ENCODE data around the gene HAS3. TPM values are rescaled to one million over a fixed set of nuclear protein-coding genes. Genes with fewer than 3 reads are reported as not detected.

HAS3 gene
- total RNA-seq, 1 donor, result 0.84 TPM

DNA sequence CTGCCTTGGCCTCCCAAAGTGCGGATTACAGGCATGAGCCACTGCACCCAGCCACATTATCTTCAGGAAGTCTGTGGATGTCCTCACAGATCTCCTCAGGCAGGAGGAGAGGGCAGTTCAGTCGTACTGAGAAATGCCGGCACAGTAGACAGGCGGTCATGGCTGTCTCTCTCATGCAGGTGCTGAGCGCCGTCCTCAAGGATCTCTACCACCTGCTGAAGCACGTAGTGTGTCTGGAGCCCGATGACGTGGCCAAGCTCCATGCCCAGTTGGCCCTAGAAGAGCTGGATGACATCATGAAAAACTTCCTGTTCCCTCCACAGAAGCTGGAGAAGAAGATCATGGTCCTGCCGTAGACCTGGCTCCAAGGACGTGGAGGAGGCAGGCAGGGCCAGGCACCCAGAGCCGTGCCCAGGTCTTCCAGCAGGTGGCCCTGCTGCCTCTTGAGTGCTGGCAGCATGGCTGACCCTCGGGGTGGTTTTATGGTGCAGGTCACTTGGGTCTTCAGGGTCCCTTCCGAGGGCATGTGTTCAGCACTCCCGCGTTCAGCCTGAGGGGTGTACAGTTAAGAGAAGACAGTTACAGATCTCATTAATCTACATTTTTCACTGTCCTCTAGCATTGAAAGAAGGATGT, 22.0 kb upstream of the HAS3 start:
- H3K9me3 ChIP-seq (ENCODE audit: low read depth, low read length), result no peaks in the 10 kb centered on the region
- no peaks in the 10 kb centered on the region for H3K27me3 ChIP-seq (ENCODE audit: insufficient read depth, low read length)
- no peaks in the 10 kb centered on the region for H3K4me1 ChIP-seq (ENCODE audit: insufficient read depth, low read length)
- H3K4me3 ChIP-seq (ENCODE audit: low read length), result no peak overlapping the region

DNA sequence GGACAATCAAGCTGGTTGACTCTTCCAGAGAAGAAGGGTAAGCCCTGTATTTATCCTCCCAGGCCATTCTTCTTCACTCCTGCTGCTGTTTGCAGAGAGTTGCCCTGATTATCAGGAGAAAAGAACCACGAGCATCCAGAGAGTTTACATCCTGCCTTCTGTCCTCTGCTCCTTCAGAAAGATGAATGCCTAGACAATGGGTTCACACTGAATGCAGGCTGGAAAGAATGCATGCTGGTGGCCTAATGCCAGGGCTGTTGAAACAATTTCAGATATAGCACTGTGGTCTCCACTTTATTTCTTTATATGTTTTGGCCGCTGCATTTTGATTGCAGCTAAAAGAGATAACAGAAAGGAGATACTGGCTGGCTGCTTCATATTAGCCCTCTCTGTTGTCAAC, 21.2 kb upstream of the HAS3 start:
- no peak overlapping the region for H3K4me3 ChIP-seq (ENCODE audit: low read length)
- H3K4me1 ChIP-seq (ENCODE audit: insufficient read depth, low read length), result peaks cover 5% of the 10 kb centered on the region
- no peaks in the 10 kb centered on the region for H3K27me3 ChIP-seq (ENCODE audit: insufficient read depth, low read length)
- no peaks in the 10 kb centered on the region for H3K9me3 ChIP-seq (ENCODE audit: low read depth, low read length)

DNA sequence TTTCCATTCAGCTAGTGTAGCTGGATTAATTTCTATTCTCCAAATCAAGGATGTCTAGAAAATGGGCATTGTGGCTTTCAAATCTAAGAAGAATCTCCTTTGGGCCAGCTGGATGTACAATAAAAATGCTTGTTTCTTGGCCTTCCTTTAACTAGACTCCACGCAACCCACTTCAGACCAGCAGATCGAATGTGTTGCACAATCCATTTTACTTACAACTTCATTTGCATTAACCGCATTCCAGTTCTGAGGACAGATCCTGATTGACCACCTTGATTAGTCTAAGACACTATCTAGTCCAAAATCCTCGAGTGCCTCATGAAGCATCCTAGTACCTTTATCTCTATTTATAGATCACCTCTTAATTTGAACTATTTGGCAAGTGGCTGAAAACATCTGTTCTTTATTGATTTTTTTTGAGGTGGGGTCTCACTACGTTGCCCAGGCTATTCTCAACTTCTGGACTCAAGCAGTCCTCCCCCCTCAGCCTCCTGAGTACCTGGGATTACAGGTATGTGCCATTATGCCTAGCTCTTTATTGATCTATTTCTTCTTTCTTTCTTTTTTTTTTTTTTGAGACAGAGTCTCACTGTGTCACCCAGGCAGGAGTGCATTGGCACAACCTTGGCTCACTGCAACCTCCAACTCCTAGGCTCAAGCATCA, 20.3 kb upstream of the HAS3 start:
- no peaks in the 10 kb centered on the region for H3K27me3 ChIP-seq (ENCODE audit: insufficient read depth, low read length)
- H3K9me3 ChIP-seq (ENCODE audit: low read depth, low read length), result no peaks in the 10 kb centered on the region
- H3K4me3 ChIP-seq (ENCODE audit: low read length), result no peak overlapping the region
- peaks cover 10% of the 10 kb centered on the region for H3K4me1 ChIP-seq (ENCODE audit: insufficient read depth, low read length)

DNA sequence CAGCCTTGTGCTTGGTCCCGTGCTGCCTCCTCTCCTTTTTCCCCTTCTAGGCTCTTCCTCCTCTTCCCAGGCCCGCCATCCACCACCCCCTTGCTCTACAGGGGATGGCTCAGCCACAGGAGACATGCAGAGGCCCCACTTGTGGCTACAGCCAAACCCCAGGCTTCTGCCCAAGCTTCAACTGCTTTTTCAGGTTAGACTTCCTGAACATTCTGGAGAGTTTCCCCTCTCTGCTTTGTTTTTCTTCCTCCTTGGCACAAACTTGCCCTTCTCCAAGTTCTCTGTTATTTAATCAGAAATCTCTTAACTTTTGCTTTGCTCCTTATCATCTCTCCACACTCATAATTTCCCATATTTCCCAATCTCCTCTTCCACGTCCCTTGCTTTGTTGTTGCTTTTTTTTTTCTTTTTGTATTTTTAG, 18.3 kb upstream of the HAS3 start:
- H3K27me3 ChIP-seq (ENCODE audit: insufficient read depth, low read length), result no peaks in the 10 kb centered on the region

DNA sequence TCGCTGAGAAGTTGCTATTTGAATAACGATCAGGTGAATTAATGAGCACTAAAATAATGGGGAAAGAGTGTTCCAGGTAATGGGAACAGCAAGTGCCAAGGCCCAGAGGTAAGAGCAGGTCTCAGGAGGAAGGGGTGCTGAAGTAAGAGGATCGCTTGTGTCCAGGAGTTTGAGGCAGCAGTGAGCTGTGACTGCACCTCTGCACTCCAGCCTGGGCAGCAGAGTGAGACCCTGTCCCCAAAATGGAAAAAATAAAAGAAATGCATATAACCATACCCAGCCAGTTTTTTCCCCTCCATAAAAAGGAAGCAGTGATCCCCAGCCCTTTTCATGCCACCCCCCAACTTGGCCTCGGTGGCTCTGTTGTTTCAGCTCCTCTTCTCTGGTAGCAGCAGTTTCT, 16.8 kb upstream of the HAS3 start:
- no peaks in the 10 kb centered on the region for H3K9me3 ChIP-seq (ENCODE audit: low read depth, low read length)
- no peaks in the 10 kb centered on the region for H3K27me3 ChIP-seq (ENCODE audit: insufficient read depth, low read length)
- peaks cover 10% of the 10 kb centered on the region for H3K4me1 ChIP-seq (ENCODE audit: insufficient read depth, low read length)
- no peak overlapping the region for H3K4me3 ChIP-seq (ENCODE audit: low read length)

More for the DNA sequence above, 18.3 kb upstream of the HAS3 start:
- no peak overlapping the region for H3K4me3 ChIP-seq (ENCODE audit: low read length)
- no peaks in the 10 kb centered on the region for H3K9me3 ChIP-seq (ENCODE audit: low read depth, low read length)
- H3K4me1 ChIP-seq (ENCODE audit: insufficient read depth, low read length), result peaks cover 10% of the 10 kb centered on the region

DNA sequence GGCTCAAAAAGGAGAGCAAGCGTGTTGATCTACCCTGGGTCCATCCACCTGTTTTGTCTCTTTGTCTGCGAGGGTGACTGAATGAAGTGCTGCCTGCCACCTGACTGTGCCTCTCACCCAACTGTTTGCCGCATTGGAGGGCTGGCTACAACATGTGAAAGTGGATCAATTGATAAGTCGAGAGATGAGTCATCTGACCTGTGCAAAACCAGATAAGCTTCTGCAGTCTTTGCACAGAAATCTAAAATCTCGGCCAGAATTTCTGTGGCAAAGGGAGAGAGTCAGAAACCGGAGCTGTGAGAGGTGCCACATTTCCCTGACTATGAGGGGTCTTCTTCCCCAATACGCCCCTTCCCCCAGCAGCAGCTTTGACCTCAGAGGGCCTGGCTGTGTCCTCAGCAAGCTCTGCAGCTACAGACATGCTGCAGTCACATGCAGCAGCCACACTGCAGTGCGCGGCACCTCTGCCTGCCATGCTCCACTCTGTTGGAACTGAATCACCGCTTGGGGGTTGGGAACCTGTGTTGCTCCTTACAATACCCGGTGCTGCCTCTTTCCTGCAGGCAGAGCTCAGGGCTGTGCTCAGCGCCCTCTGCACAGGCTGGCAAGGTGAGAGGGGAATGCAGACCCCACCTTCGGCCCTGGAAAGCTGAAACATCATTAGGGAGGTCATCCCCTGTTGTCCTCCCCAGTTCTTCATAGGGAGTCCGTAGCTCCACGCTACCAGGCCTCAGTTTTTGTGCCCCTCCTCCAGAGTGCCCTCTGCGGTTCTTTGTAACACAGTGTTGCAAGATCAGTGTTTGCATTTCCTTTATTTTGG, 16.2 kb upstream of the HAS3 start:
- Histone ChIP-seq H3K4me1 (ENCODE audit: insufficient read depth, low read length) (peaks cover 10% of the 10 kb centered on the region), H3K4me3 (ENCODE audit: low read length) (no peak overlapping the region), H3K9me3 (ENCODE audit: low read depth, low read length) (no peaks in the 10 kb centered on the region), H3K27me3 (ENCODE audit: insufficient read depth, low read length) (no peaks in the 10 kb centered on the region)

DNA sequence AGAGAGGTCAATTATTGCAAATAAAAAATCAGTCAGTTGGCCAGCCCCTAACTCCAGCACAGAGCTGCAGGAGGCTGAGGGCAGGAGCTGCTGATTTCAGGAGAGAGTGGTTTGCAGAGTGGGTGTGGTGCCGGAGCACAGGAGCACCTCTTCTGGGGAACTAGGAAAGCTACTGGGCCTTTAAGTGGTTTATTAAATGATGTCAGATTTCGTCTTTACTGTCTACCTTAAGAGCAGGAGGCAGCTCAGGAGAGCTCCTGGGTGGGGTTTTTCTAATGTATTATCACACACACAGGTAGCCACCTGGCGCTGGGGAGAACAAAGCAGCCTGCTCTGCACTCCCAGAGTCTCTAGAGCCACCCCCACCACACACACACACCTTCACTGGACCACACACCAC, 11.5 kb upstream of the HAS3 start:
- Histone ChIP-seq H3K27me3 (ENCODE audit: insufficient read depth, low read length) (no peaks in the 10 kb centered on the region), H3K4me1 (ENCODE audit: insufficient read depth, low read length) (peaks cover 9% of the 10 kb centered on the region), H3K4me3 (ENCODE audit: low read length) (no peak overlapping the region), H3K9me3 (ENCODE audit: low read depth, low read length) (no peaks in the 10 kb centered on the region)

DNA sequence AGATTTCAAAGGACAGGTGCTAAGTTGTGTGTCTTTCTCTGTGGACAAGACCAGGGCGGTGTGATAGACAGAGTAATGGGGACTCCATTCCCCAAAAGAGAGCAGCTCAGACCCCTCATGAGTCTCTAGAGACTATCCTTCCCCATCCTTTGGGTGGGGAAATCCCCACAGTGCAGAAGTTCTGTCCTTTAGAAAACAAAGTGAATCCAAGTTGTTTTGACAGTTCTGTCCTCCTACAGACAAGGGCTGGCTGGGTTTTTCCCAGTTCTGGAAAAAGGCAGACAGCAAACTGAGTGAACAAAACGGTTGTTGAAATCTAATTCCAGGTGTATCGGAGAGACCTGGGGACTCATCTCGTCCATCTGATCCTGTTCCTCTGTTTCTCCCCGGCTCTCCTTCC, 11.0 kb upstream of the HAS3 start:
- Histone ChIP-seq H3K4me1 (ENCODE audit: insufficient read depth, low read length) (peaks cover 3% of the 10 kb centered on the region), H3K4me3 (ENCODE audit: low read length) (no peak overlapping the region), H3K9me3 (ENCODE audit: low read depth, low read length) (no peaks in the 10 kb centered on the region), H3K27me3 (ENCODE audit: insufficient read depth, low read length) (no peaks in the 10 kb centered on the region)

DNA sequence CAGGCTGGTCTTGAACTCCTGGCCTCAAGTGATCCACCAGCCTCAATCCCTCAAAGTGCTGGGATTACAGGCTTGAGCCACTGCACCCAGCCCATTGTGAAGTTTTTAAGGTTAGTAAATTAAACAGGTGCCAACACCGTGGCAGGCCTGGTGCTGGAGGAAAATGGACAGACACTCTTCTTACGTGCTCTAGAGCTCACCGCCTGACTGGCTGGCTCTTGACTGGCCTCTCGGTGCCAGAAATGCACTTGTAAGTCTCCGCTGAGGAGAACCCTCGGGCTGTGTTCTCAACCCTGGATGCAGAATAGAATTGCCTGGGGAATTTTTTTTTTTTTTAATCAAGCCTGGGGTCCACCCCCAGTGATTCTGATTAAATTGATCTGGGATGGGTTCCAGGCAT, 10.3 kb upstream of the HAS3 start:
- H3K4me1 ChIP-seq (ENCODE audit: insufficient read depth, low read length), result no peaks in the 10 kb centered on the region

DNA sequence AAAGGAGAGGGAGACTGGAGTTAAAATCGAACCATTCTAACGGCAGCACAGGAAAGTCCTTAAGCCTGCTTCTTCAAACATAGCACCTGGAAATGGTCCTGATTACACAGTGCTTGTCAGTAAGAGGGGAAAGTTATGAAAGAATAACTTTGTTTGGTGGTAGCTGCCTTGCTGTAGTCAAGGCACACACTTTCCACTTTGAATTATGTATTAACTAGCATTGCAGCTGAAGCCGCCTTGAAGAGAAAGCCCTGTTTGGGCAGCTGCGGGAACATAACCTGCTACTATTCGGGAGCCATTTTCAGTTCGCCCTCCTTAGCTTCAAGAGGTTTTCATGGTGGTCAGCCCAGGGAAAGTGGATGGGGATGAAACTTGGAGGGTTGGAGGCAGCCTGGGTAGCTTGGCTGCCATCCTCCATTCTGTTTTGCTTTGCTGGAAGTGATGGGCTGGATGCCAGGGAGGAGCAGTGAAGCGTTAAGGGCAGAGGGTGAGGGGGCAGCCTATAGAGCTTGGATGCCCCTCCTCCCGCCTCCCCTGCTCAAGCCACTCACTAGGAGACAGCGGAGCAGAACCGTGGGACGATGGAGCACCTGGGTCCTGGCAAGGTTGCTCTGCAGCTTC, 5.3 kb upstream of the HAS3 start:
- no peak overlapping the region for H3K4me3 ChIP-seq (ENCODE audit: low read length)
- no peaks in the 10 kb centered on the region for H3K9me3 ChIP-seq (ENCODE audit: low read depth, low read length)
- peaks cover under 1% of the 10 kb centered on the region for H3K4me1 ChIP-seq (ENCODE audit: insufficient read depth, low read length)
- H3K27me3 ChIP-seq (ENCODE audit: insufficient read depth, low read length), result peaks cover 11% of the 10 kb centered on the region

More for the DNA sequence above, 10.3 kb upstream of the HAS3 start:
- Histone ChIP-seq H3K9me3 (ENCODE audit: low read depth, low read length) (no peaks in the 10 kb centered on the region), H3K27me3 (ENCODE audit: insufficient read depth, low read length) (no peaks in the 10 kb centered on the region), H3K4me3 (ENCODE audit: low read length) (no peak overlapping the region)

DNA sequence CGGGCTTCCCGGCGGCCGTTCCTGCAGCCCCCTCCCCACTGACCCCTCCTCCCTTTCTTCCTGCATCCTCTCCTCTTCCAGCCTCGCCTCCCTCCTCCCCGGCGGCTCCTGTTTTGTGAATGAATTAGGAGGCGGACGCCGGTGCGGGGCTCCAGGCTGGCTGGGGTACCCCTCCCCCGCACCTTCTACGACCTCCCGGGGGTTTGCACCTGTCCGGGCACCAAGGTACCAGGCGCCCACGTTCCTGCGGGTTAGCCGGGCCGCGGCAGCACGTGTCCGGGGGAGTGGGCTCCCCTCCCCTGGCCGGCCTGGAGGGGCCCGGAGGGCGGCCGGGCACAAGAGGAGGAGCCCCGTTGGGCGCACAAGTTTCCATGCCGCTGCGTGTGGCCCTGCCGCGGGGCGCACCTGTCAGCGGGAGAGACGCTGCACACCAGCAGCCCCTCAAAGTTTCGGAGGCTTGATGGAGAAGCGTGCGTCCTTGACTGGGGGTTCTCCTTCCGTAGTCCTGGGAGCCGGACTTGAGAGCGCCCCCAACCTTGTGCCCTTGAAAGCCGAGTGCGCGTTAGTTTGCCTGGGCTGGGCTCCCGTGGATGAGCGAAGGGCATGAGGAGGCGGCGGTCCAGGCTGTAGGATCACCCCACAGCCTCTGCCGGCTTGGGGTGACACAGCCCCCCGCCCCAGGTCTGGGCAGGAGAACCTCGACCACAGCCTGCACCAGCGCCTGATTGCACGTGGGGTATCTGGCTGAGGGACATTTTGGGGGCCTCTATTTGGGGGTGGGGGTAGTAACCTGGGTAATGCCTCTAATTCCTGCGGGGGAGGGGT, 1.2 kb downstream of the HAS3 start:
- Histone ChIP-seq H3K9me3 (ENCODE audit: low read depth, low read length) (no peaks in the 10 kb centered on the region), H3K4me3 (ENCODE audit: low read length) (no peak overlapping the region), H3K4me1 (ENCODE audit: insufficient read depth, low read length) (peaks cover 24% of the 10 kb centered on the region), H3K27me3 (ENCODE audit: insufficient read depth, low read length) (peaks cover 45% of the 10 kb centered on the region)

DNA sequence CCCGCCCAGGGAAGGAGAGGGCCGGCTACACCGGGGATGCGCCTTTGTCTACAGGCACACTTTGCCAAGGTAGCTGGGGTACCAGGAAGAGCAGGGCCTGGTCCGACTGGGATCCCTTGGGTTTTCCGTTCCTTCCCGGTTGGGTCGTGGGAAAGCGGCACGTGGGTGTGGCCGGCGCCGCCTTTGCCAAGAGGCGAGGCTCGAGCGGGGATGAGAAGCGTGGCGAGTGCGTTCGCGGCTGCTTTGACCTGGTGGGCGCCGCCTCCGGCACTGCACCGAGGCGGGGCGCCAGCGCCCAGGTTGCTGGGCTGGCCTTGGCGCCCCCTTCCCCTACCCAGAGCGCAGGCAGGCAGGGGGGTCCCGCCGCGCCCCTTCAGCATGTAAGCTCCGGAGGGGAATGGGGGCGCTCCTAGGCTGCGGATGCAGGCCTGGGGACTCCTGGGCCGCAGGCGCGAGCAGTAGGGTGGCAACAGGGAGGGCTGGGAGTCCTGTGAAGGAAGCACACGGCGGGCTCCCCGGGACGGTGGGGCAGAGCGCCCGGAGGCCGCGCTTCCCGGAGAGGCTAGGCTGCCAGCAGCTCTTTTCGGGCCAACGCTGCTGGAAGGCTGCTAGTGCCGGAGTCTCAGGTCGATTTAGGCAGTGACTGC, 2.0 kb downstream of the HAS3 start:
- Histone ChIP-seq H3K4me3 (ENCODE audit: low read length) (no peak overlapping the region), H3K27me3 (ENCODE audit: insufficient read depth, low read length) (peaks cover 45% of the 10 kb centered on the region)

DNA sequence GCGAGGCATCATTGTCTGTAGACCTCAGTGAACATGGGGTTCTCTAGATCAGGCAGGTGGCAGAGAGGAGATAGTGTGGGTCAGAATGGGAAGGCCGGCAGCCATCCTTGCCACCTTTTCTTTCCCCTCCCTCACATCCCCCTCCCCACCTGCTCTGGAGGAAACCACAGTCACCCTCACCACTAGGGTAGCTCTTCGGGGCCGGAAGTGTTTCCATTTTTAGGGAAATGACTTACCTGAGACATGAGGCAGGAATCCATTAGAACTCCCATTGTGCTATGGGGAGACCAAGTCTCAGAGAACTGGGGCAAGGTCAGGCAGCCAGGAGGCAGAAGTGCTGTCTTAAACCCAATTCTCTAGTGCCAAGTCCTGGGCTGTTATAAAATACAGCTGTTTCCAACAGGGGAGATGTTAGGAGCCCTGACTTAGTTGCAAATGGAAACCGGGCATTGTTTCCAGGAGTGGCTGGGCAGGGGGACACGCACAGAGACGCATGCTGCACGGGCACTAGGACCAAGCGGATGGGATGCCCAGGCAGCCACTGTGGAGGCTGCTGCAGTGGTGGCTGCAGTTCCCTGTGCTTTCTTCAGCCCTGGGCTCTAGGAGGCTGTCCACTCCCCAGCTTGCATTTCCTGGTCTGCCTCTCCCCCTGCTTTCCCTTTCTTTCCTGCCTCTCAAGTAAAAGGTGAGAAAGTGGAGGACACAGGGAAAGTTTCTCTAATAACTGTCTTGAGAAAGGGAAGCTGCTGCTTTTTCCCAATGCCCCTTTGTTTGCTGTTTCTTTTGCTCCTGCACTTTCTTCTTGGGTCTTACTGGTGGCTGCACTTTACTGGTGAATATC, 2.8 kb downstream of the HAS3 start:
- no peak overlapping the region for H3K4me3 ChIP-seq (ENCODE audit: low read length)
- peaks cover 24% of the 10 kb centered on the region for H3K4me1 ChIP-seq (ENCODE audit: insufficient read depth, low read length)
- peaks cover 45% of the 10 kb centered on the region for H3K27me3 ChIP-seq (ENCODE audit: insufficient read depth, low read length)
- no peaks in the 10 kb centered on the region for H3K9me3 ChIP-seq (ENCODE audit: low read depth, low read length)

More for the DNA sequence above, 2.0 kb downstream of the HAS3 start:
- peaks cover 24% of the 10 kb centered on the region for H3K4me1 ChIP-seq (ENCODE audit: insufficient read depth, low read length)
- H3K9me3 ChIP-seq (ENCODE audit: low read depth, low read length), result no peaks in the 10 kb centered on the region

Data from mononuclear cell (primary cell).